ENCODE data around the gene ZNF226. TPM values are rescaled to one million over a fixed set of nuclear protein-coding genes. Genes with fewer than 3 reads are reported as not detected.
"Not testable (repeated sequence)": the region's sequence is repeated elsewhere in the genome, so short reads cannot be mapped to it uniquely, and the experiment has no call there.

ZNF226 gene
- 10 to 100 TPM; 12.2 to 14.6 TPM for total RNA-seq

DNA sequence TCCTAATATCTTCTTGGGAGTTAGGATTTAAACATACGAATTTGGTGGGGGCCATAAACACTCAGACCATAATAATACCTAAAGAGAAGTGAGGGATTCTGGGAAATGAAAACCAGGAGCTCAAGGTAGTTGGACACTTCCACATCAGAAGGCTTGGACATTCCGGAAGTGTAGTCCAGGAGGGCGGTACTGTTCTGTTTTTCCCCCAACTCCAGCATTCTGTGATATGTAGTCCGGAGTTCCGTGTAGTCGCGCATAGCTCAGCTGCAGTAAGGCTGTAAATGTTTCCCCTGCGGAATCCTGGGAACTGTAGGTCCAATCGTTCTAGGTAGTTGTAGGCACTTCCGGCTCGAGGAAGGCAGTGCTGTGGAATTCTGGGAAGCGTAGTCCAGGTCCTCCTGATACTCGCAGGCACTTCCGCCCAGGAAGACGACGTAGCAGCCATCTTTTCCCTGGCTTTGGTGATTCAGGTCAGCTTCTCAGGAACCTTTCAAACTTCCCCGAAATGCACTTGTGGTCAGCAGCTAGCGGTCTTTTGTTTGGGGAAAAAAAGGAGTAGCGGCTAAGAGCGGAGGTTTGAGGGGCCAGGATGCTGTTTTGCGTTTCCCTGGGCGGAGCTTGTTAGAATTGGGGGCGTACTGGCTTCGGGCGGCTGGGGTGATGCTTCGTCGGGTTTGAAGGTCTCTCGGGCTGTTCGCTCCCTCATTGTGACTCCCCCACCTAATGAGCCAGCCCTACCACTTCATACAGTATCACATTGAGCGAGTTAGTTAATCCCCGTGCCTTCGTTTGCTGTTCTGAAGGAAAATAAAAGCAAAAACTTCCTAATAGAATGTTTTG is at the start of gene ZNF226:
Gene ZNF226 (plus strand): TSS at position 428 of the 840 bp plus-strand sequence. CDS start 4,981 bp downstream, outside the sequence.
- peak; percentile 58 to 84 for DNase-seq (ENCODE audit: low spot score in 2 of 2)
- H3K9me3 Mint-ChIP-seq, result peaks cover 23 to 44% of the 10 kb centered on the region in 2 donors
- peak within 1 kb of the TSS; percentile 97 to 98 for H3K27ac Mint-ChIP-seq
- peak; percentile 81 to 97 for ATAC-seq
- peaks cover 48 to 66% of the 10 kb centered on the region in 2 donors for H3K36me3 Mint-ChIP-seq

DNA sequence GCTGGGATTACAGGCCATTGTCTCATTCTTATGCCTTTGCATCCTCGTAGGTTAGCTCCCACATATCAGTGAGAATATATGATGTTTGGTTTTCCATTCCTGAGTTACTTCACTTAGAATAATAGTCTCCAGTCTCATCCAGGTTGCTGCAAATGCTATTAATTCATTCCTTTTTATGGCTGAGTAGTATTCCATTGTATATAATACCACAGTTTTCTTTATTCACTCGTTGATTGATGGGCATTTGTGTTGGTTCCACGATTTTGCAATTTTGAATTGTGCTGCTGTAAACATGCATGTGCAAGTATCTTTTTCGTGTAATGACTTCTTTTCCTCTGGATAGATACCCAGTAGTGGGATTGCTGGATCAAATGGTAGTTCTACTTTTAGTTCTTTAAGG is 43.7 kb upstream of the ZNF226 start:
- not testable (repeated sequence) for H3K27ac Mint-ChIP-seq

DNA sequence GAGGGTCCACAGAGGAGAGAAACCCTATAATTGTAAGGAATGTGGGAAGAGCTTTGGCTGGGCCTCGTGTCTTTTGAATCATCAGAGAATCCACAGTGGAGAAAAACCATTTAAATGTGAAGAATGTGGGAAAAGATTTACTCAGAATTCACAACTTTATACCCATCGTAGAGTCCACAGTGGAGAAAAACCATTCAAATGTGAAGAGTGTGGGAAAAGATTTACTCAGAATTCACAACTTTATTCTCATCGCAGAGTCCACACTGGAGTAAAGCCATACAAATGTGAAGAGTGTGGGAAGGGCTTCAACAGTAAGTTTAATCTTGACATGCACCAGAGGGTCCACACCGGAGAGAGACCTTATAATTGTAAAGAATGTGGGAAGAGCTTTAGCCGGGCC is 32.9 kb upstream of the ZNF226 start:
- DNase-seq (ENCODE audit: low spot score in 2 of 2) (no peak), ATAC-seq (no peak)
- Mint-ChIP-seq H3K27ac (no peak overlapping the region), H3K36me3 (peaks cover 12 to 29% of the 10 kb centered on the region in 2 donors), H3K9me3 (peaks cover 24 to 33% of the 10 kb centered on the region in 2 donors)

More for the DNA sequence above, 43.7 kb upstream of the ZNF226 start:
- not testable (repeated sequence) for ATAC-seq; DNase-seq (ENCODE audit: low spot score in 2 of 2)
- H3K9me3 Mint-ChIP-seq, result peaks cover 45 to 53% of the 10 kb centered on the region in 2 donors
- H3K36me3 Mint-ChIP-seq, result peaks cover 71 to 78% of the 10 kb centered on the region in 2 donors

GRCh38 chr19:44141191-44142058 is 23.5 kb upstream of the ZNF226 start, which contains the start of gene ZNF234:
Gene ZNF234, plus strand, starts transcription at chr19:44141554. Its CDS starts 3,079 bp downstream, at chr19:44144633.
- H3K36me3 Mint-ChIP-seq, result peaks cover 35 to 66% of the 10 kb centered on the region in 2 donors
- peaks cover 3 to 19% of the 10 kb centered on the region in 2 donors for H3K9me3 Mint-ChIP-seq
- ATAC-seq, result peak; percentile 91 to 94
- H3K27ac Mint-ChIP-seq, result peak within 1 kb of the TSS; percentile 87 to 94
- DNase-seq (ENCODE audit: low spot score in 2 of 2), result peak; percentile 57 to 70

DNA sequence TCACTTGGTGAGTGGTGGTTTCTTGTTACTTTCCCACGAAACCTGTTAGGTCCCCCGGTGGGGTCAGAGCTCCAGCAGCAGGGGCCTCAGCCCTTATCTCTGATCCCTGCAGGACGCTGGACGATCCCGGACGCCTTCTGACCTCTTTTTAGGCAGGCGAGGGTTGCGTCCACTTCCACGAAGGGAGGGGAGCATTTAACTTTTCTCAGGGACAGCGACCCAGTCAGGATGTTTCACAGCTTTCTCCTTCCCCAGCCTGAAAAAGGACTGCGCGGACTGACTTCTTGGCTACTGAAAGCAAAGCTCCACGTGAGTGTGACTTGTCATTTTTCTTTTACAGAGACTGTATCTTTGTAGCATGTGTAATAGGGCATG is 22.9 kb upstream of the ZNF226 start:
- DNase-seq (ENCODE audit: low spot score in 2 of 2) (no peak), ATAC-seq (peak; percentile 34 to 35)
- Mint-ChIP-seq H3K9me3 (peaks cover 0 to 16% of the 10 kb centered on the region in 2 donors), H3K27ac (peak overlapping the region; percentile 87 to 94), H3K36me3 (peaks cover 35 to 60% of the 10 kb centered on the region in 2 donors)

DNA sequence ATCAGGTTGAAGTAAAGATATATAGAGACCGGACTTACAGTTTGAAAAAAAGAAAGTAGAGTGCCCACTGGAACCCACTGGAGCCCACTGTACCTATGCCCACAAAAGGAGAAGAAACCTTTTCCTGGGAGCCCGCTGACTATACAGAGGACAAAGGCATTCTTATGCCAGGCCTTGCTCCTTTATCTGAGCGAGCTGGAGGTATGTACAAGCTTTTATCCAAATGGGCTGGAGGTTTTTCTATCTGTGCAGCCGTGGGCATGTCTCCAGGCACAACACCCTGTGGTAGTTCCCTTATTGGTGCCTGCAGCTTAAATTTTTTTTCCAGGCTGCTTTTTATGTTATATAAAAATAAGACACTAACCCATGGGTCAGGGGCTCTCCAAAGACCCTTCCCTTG is 15.1 kb upstream of the ZNF226 start:
- Mint-ChIP-seq H3K9me3 (peaks cover 11 to 31% of the 10 kb centered on the region in 2 donors), H3K36me3 (peaks cover 75 to 80% of the 10 kb centered on the region in 2 donors)
- no peak for DNase-seq (ENCODE audit: low spot score in 2 of 2)

DNA sequence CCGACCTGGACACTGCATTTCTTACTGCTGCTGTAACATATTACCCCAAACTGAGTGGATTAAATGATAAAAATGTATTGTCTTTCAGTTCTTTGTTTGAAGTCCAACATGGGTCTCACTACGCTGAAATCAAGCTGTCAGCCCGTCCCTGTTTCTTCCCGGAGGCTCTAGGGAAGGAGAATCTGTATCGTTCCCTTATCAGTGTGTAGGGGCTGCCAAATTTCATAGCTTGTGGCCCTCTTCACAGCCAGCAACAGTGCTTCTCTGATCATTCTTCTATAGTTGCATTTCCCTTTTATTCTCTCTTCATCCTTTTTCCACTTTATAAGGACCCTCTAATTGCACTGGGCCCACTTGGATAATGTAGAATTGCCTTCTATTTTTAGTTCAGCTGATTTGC is 13.4 kb upstream of the ZNF226 start:
- Mint-ChIP-seq H3K36me3 (peaks cover 72 to 82% of the 10 kb centered on the region in 2 donors), H3K9me3 (peaks cover 18 to 37% of the 10 kb centered on the region in 2 donors), H3K27ac (no peak overlapping the region)
- DNase-seq (ENCODE audit: low spot score in 2 of 2) (no peak), ATAC-seq (no peak)

More for the DNA sequence above, 15.1 kb upstream of the ZNF226 start:
- ATAC-seq, result no peak
- H3K27ac Mint-ChIP-seq, result no peak overlapping the region

DNA sequence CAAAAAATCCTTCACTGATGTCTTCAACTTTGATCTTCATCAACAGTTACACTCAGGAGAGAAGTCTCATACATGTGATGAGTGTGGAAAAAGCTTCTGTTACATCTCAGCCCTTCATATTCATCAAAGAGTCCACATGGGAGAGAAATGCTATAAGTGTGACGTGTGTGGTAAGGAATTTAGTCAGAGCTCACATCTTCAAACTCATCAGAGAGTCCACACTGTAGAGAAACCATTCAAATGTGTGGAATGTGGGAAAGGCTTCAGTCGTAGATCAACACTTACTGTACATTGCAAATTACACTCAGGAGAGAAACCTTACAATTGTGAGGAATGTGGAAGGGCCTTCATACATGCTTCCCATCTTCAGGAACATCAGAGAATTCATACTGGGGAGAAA is 8.4 kb upstream of the ZNF226 start:
- H3K36me3 Mint-ChIP-seq, result peaks cover 55 to 69% of the 10 kb centered on the region in 2 donors
- ATAC-seq (no peak), DNase-seq (ENCODE audit: low spot score in 2 of 2) (no peak)
- H3K9me3 Mint-ChIP-seq, result peaks cover 33 to 42% of the 10 kb centered on the region in 2 donors
- H3K27ac Mint-ChIP-seq, result no peak overlapping the region

DNA sequence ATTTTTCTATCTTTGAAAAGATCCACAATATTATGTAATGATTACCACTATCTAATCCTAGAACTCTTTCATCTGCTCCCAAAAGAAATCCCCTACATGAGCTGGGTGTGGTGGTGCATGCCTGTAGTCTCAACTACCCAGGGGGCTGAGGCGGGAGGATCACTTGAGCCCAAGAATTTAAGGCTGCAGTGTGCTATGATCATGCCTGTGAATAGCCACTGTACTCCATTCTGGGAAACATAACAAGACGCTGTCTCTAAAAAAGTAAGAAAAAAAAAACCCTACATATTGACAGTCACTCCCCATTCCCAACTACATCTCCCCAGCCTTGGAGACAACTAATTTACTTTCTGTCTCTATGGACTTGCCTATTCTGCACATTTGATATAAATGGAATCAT is 1.1 kb upstream of the ZNF226 start:
- H3K9me3 Mint-ChIP-seq, result peaks cover 26 to 37% of the 10 kb centered on the region in 2 donors
- H3K27ac Mint-ChIP-seq, result peak overlapping the region in 1 of 2 donors; percentile 98
- no peak for DNase-seq (ENCODE audit: low spot score in 2 of 2)
- no peak for ATAC-seq
- peaks cover 37 to 55% of the 10 kb centered on the region in 2 donors for H3K36me3 Mint-ChIP-seq

- DNase-seq (ENCODE audit: low spot score in 2 of 2), result no peak
- H3K36me3 Mint-ChIP-seq, result peaks cover 42 to 60% of the 10 kb centered on the region in 2 donors
- peak overlapping the region; percentile 36 to 98 for H3K27ac Mint-ChIP-seq
- H3K9me3 Mint-ChIP-seq, result peaks cover 24 to 42% of the 10 kb centered on the region in 2 donors
- ATAC-seq, result no peak
Observed at GRCh38 chr19:44164327-44164672, 600 bp upstream of the ZNF226 start.

- H3K36me3 Mint-ChIP-seq, result peaks cover 79 to 92% of the 10 kb centered on the region in 2 donors
- peaks cover 35 to 53% of the 10 kb centered on the region in 2 donors for H3K9me3 Mint-ChIP-seq
- DNase-seq (ENCODE audit: low spot score in 2 of 2); ATAC-seq; H3K27ac Mint-ChIP-seq: not testable (repeated sequence)
Observed at GRCh38 chr19:44170660-44171059, 5.8 kb downstream of the ZNF226 start.

DNA sequence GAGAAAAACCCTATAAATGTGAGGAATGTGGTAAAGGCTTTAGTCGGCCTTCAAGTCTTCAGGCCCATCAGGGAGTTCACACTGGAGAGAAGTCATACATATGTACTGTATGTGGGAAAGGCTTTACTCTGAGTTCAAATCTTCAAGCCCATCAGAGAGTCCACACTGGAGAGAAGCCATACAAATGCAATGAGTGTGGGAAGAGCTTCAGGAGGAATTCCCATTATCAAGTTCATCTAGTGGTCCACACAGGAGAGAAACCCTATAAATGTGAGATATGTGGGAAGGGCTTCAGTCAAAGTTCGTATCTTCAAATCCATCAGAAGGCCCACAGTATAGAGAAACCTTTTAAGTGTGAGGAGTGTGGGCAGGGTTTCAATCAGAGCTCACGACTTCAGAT is 11.7 kb downstream of the ZNF226 start:
- no peak for DNase-seq (ENCODE audit: low spot score in 2 of 2)
- no peak for ATAC-seq
- Mint-ChIP-seq H3K36me3 (peaks cover 81% of the 10 kb centered on the region in 2 donors), H3K27ac (no peak overlapping the region), H3K9me3 (peaks cover 60 to 66% of the 10 kb centered on the region in 2 donors)

- Mint-ChIP-seq H3K27ac (no peak overlapping the region), H3K9me3 (peaks cover 47 to 64% of the 10 kb centered on the region in 2 donors), H3K36me3 (peaks cover 48 to 56% of the 10 kb centered on the region in 2 donors)
- no peak for DNase-seq (ENCODE audit: low spot score in 2 of 2)
- ATAC-seq, result no peak
Observed at GRCh38 chr19:44180968-44181367, 16.1 kb downstream of the ZNF226 start.

DNA sequence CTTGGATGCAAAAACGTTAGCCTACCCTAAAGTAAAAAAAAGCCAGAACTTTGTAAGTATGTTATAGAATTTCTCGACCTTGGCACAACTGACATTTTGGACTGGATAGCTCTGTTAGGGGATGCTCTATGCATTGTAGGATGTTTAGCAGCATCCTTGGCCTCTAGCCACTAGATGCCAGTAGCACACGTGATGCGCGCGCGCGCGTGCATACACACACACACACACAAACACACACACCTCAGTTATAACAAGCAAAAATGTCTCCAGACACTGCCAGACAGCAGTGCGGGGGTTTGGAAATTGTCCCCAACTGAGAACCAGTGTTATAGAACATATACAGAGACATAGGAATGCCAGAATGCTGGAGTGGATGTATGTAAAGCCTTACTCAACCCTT is 17.2 kb downstream of the ZNF226 start:
- ATAC-seq (no peak), DNase-seq (ENCODE audit: low spot score in 2 of 2) (no peak)
- Mint-ChIP-seq H3K36me3 (peaks cover 37 to 44% of the 10 kb centered on the region in 2 donors), H3K9me3 (peaks cover 35 to 56% of the 10 kb centered on the region in 2 donors), H3K27ac (no peak overlapping the region)

DNA sequence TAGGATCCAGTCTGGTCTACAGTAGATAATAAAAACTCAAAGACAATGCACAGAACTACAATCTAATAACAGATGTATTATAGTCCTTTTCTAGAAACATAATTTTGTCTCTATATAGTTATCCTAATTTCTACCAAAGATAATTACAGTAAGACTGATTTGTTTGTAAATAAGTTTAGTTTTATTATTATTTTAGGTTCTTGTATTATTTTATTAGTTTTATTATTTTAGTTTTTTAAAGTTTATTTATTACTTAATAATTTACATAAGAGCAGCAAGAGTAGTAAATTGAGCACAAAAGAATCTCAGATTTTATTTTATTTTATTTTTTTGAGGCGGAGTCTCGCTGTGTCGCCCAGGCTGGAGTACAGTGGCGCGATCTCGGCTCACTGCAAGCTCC is 25.1 kb downstream of the ZNF226 start:
- Mint-ChIP-seq H3K36me3 (peaks cover 21 to 38% of the 10 kb centered on the region in 2 donors), H3K27ac (no peak overlapping the region), H3K9me3 (peaks cover 27 to 34% of the 10 kb centered on the region in 2 donors)
- ATAC-seq (no peak), DNase-seq (ENCODE audit: low spot score in 2 of 2) (no peak)

DNA sequence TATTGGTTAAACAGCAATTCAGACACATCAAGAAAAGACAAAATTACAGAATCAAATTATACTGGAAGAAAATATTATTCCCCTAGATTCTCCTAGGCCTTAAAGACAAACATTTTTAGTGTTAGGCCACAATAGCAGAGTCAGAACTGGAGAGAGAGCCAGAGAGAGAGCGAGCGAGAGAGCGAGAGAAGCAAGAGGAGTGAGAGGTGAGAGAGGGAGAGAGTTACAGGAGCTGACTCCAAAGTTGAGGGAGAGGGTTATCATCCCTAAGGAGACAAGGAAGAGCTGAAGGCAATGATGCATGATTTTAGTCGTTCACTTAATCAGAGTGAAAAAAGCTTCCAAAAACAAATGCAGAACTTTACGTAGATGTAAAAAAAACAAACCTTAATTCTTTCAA is 27.2 kb downstream of the ZNF226 start:
- no peak overlapping the region for H3K27ac Mint-ChIP-seq
- peaks cover 30 to 40% of the 10 kb centered on the region in 2 donors for H3K9me3 Mint-ChIP-seq
- DNase-seq (ENCODE audit: low spot score in 2 of 2), result no peak
- peaks cover 28 to 50% of the 10 kb centered on the region in 2 donors for H3K36me3 Mint-ChIP-seq
- no peak for ATAC-seq
